ENCODE data around the gene TMEM139. TPM values are rescaled to one million over a fixed set of nuclear protein-coding genes. Genes with fewer than 3 reads are reported as not detected.

The TMEM139 gene
- total and polyA plus RNA-seq, 2 donors: 0.19 to 0.64 TPM

GRCh38 chr7:143283381-143283780 is 1.4 kb upstream of the TMEM139 start:
- H3K36me3 ChIP-seq (ENCODE audit: control insufficient read depth in 2 of 2, insufficient read depth in 2 of 2, low read length in 1 of 2): no peaks in the 10 kb centered on the region
- peak overlapping the region in 1 of 2 donors; percentile 1 for H3K27ac ChIP-seq (ENCODE audit: low read depth in 1 of 2, low read length in 1 of 2)
- H3K27me3 ChIP-seq (ENCODE audit: control insufficient read depth in 2 of 2, insufficient read depth in 1 of 2, low read length in 1 of 2): no peaks in the 10 kb centered on the region
- H3K4me1 ChIP-seq (ENCODE audit: control insufficient read depth in 2 of 2, insufficient read depth in 2 of 2, low read length in 2 of 2): peaks cover 13 to 35% of the 10 kb centered on the region in 2 donors
- no peak overlapping the region for H3K4me3 ChIP-seq (ENCODE audit: low read length in 2 of 2)
- peaks cover 0 to 7% of the 10 kb centered on the region in 2 donors for H3K9me3 ChIP-seq (ENCODE audit: control insufficient read depth in 2 of 2, insufficient read depth in 1 of 2, low read length in 1 of 2)
- WGBS: 98% methylated on average over 4 of the region's 4 CpGs
- no peak for DNase-seq (ENCODE audit: low read depth in 6 of 9, low spot score in 9 of 9)

DNA sequence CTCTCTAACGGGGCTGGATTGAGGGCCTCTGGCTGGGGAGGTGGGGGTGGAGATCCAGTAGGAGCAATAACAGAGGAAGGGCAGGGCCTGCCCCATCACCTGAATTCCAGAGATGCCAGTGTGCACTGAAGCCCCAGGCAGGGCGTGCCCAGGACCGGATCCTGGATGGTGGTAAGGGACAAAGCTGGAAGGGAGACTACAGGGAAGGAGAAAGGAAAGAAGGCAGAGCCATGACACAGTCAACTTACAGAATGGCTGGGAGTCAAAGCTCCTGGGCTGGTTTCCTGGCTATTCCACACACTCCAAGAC is 666 bp downstream of the TMEM139 start:
- Histone ChIP-seq H3K27me3 (ENCODE audit: control insufficient read depth in 2 of 2, insufficient read depth in 1 of 2, low read length in 1 of 2) (no peaks in the 10 kb centered on the region), H3K27ac (ENCODE audit: low read depth in 1 of 2, low read length in 1 of 2) (no peak overlapping the region), H3K9me3 (ENCODE audit: control insufficient read depth in 2 of 2, insufficient read depth in 1 of 2, low read length in 1 of 2) (peaks cover 0 to 7% of the 10 kb centered on the region in 2 donors), H3K4me3 (ENCODE audit: low read length in 2 of 2) (no peak overlapping the region), H3K4me1 (ENCODE audit: control insufficient read depth in 2 of 2, insufficient read depth in 2 of 2, low read length in 2 of 2) (peaks cover 22 to 44% of the 10 kb centered on the region in 2 donors), H3K36me3 (ENCODE audit: control insufficient read depth in 2 of 2, insufficient read depth in 2 of 2, low read length in 1 of 2) (no peaks in the 10 kb centered on the region)
- 99% methylated on average over 3 of the region's 3 CpGs for WGBS
- DNase-seq (ENCODE audit: low read depth in 6 of 9, low spot score in 9 of 9): no peak

DNA sequence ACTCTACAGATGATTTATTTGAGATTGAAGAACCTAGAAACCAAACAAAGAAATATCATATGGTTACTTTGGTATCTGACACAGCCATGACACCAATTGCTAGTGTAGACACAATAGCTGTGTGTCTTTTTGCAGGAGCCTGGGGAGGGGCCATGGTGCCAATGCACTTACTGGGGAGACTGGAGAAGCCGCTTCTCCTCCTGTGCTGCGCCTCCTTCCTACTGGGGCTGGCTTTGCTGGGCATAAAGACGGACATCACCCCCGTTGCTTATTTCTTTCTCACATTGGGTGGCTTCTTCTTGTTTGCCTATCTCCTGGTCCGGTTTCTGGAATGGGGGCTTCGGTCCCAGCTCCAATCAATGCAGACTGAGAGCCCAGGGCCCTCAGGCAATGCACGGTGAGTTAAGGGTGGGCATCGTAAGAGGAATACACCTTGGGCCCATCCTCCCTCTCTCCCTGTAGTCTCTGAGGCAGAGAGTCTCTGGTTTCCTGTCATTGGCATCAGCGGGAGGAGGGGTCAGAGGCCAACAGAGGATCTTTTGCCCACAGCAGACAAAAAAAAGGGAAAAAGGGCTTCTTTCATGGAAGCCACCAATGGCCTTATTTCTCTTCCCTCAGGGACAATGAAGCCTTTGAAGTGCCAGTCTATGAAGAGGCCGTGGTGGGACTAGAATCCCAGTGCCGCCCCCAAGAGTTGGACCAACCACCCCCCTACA is 1.2 kb downstream of the TMEM139 start:
- WGBS: 99% methylated on average over 11 of the region's 11 CpGs
- Histone ChIP-seq H3K27ac (ENCODE audit: low read depth in 1 of 2, low read length in 1 of 2) (no peak overlapping the region), H3K4me3 (ENCODE audit: low read length in 2 of 2) (no peak overlapping the region), H3K9me3 (ENCODE audit: control insufficient read depth in 2 of 2, insufficient read depth in 1 of 2, low read length in 1 of 2) (peaks cover 0 to 7% of the 10 kb centered on the region in 2 donors), H3K4me1 (ENCODE audit: control insufficient read depth in 2 of 2, insufficient read depth in 2 of 2, low read length in 2 of 2) (peaks cover 25 to 47% of the 10 kb centered on the region in 2 donors), H3K36me3 (ENCODE audit: control insufficient read depth in 2 of 2, insufficient read depth in 2 of 2, low read length in 1 of 2) (peaks cover 0 to 3% of the 10 kb centered on the region in 2 donors), H3K27me3 (ENCODE audit: control insufficient read depth in 2 of 2, insufficient read depth in 1 of 2, low read length in 1 of 2) (no peaks in the 10 kb centered on the region)
- DNase-seq (ENCODE audit: low read depth in 6 of 9, low spot score in 9 of 9): no peak

DNA sequence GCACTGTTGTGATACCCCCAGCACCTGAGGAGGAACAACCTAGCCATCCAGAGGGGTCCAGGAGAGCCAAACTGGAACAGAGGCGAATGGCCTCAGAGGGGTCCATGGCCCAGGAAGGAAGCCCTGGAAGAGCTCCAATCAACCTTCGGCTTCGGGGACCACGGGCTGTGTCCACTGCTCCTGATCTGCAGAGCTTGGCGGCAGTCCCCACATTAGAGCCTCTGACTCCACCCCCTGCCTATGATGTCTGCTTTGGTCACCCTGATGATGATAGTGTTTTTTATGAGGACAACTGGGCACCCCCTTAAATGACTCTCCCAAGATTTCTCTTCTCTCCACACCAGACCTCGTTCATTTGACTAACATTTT is 1.7 kb downstream of the TMEM139 start:
- no peak overlapping the region for H3K4me3 ChIP-seq (ENCODE audit: low read length in 2 of 2)
- H3K9me3 ChIP-seq (ENCODE audit: control insufficient read depth in 2 of 2, insufficient read depth in 1 of 2, low read length in 1 of 2): peaks cover 0 to 7% of the 10 kb centered on the region in 2 donors
- H3K27me3 ChIP-seq (ENCODE audit: control insufficient read depth in 2 of 2, insufficient read depth in 1 of 2, low read length in 1 of 2): no peaks in the 10 kb centered on the region
- 100% methylated on average over 6 of the region's 6 CpGs for WGBS
- peaks cover 25 to 47% of the 10 kb centered on the region in 2 donors for H3K4me1 ChIP-seq (ENCODE audit: control insufficient read depth in 2 of 2, insufficient read depth in 2 of 2, low read length in 2 of 2)
- H3K36me3 ChIP-seq (ENCODE audit: control insufficient read depth in 2 of 2, insufficient read depth in 2 of 2, low read length in 1 of 2): peaks cover 0 to 7% of the 10 kb centered on the region in 2 donors
- H3K27ac ChIP-seq (ENCODE audit: low read depth in 1 of 2, low read length in 1 of 2): no peak overlapping the region
- no peak for DNase-seq (ENCODE audit: low read depth in 6 of 9, low spot score in 9 of 9)

- WGBS: 84% methylated on average over 17 of the region's 17 CpGs
- Histone ChIP-seq H3K27me3 (ENCODE audit: control insufficient read depth in 2 of 2, insufficient read depth in 1 of 2, low read length in 1 of 2) (no peaks in the 10 kb centered on the region), H3K27ac (ENCODE audit: low read depth in 1 of 2, low read length in 1 of 2) (peak overlapping the region; percentile 32 to 65), H3K4me3 (ENCODE audit: low read length in 2 of 2) (peak overlapping the region; percentile 87 to 97), H3K9me3 (ENCODE audit: control insufficient read depth in 2 of 2, insufficient read depth in 1 of 2, low read length in 1 of 2) (peaks cover 0 to 7% of the 10 kb centered on the region in 2 donors), H3K4me1 (ENCODE audit: control insufficient read depth in 2 of 2, insufficient read depth in 2 of 2, low read length in 2 of 2) (peaks cover 25 to 47% of the 10 kb centered on the region in 2 donors), H3K36me3 (ENCODE audit: control insufficient read depth in 2 of 2, insufficient read depth in 2 of 2, low read length in 1 of 2) (peaks cover 4 to 15% of the 10 kb centered on the region in 2 donors)
- DNase-seq (ENCODE audit: low read depth in 6 of 9, low spot score in 9 of 9): no peak
Measured at GRCh38 chr7:143287339-143287934, 2.7 kb downstream of the TMEM139 start.

- Histone ChIP-seq H3K36me3 (ENCODE audit: control insufficient read depth in 2 of 2, insufficient read depth in 2 of 2, low read length in 1 of 2) (peaks cover 11 to 22% of the 10 kb centered on the region in 2 donors), H3K27ac (ENCODE audit: low read depth in 1 of 2, low read length in 1 of 2) (peak within 1 kb of the TSS; percentile 86 to 93), H3K4me1 (ENCODE audit: control insufficient read depth in 2 of 2, insufficient read depth in 2 of 2, low read length in 2 of 2) (peaks cover 25 to 45% of the 10 kb centered on the region in 2 donors), H3K9me3 (ENCODE audit: control insufficient read depth in 2 of 2, insufficient read depth in 1 of 2, low read length in 1 of 2) (peaks cover 0 to 7% of the 10 kb centered on the region in 2 donors), H3K4me3 (ENCODE audit: low read length in 2 of 2) (peak within 1 kb of the TSS; percentile 87 to 97), H3K27me3 (ENCODE audit: control insufficient read depth in 2 of 2, insufficient read depth in 1 of 2, low read length in 1 of 2) (no peaks in the 10 kb centered on the region)
- 4% methylated on average over 84 of the region's 84 CpGs for WGBS
- DNase-seq (ENCODE audit: low read depth in 6 of 9, low spot score in 9 of 9): peak; percentile 80 to 98 (median 95)
Measured at GRCh38 chr7:143287935-143288826, 3.4 kb downstream of the TMEM139 start, which contains the start of gene CASP2. Gene CASP2, plus strand, starts transcription at chr7:143288351. Its CDS starts 105 bp downstream, at chr7:143288456.

DNA sequence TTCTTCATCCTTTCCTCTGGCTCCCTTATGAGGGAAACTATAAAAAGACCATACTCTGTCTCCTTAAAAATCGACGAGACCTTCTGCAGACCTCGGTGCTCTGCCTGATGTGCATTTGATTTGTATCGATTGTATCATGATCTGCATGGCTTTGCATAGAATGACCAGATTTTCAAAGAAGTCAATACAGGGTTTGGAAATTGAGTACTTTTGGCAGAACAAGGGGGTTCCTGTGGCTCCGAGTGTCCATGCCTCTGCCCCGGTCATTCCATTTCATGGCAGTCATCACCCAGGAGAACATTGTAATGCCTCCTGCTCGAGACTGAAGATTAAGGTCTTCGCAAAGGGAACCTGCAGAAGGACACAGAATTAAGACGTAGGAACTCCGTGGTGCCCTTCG is 4.1 kb downstream of the TMEM139 start:
- WGBS: 1% methylated on average over 11 of the region's 11 CpGs
- peaks cover 19 to 39% of the 10 kb centered on the region in 2 donors for H3K4me1 ChIP-seq (ENCODE audit: control insufficient read depth in 2 of 2, insufficient read depth in 2 of 2, low read length in 2 of 2)

GRCh38 chr7:143289421-143289820 is 4.7 kb downstream of the TMEM139 start:
- Histone ChIP-seq H3K27me3 (ENCODE audit: control insufficient read depth in 2 of 2, insufficient read depth in 1 of 2, low read length in 1 of 2) (no peaks in the 10 kb centered on the region), H3K36me3 (ENCODE audit: control insufficient read depth in 2 of 2, insufficient read depth in 2 of 2, low read length in 1 of 2) (peaks cover 23 to 34% of the 10 kb centered on the region in 2 donors), H3K27ac (ENCODE audit: low read depth in 1 of 2, low read length in 1 of 2) (no peak overlapping the region), H3K4me1 (ENCODE audit: control insufficient read depth in 2 of 2, insufficient read depth in 2 of 2, low read length in 2 of 2) (peaks cover 15 to 33% of the 10 kb centered on the region in 2 donors), H3K9me3 (ENCODE audit: control insufficient read depth in 2 of 2, insufficient read depth in 1 of 2, low read length in 1 of 2) (peaks cover 0 to 7% of the 10 kb centered on the region in 2 donors), H3K4me3 (ENCODE audit: low read length in 2 of 2) (peak overlapping the region; percentile 87 to 97)
- WGBS: 27% methylated on average over 6 of the region's 6 CpGs
- no peak for DNase-seq (ENCODE audit: low read depth in 6 of 9, low spot score in 9 of 9)

More for the DNA sequence above, 4.1 kb downstream of the TMEM139 start:
- H3K9me3 ChIP-seq (ENCODE audit: control insufficient read depth in 2 of 2, insufficient read depth in 1 of 2, low read length in 1 of 2): peaks cover 0 to 7% of the 10 kb centered on the region in 2 donors
- no peak for DNase-seq (ENCODE audit: low read depth in 6 of 9, low spot score in 9 of 9)
- H3K36me3 ChIP-seq (ENCODE audit: control insufficient read depth in 2 of 2, insufficient read depth in 2 of 2, low read length in 1 of 2): peaks cover 17 to 29% of the 10 kb centered on the region in 2 donors
- H3K27me3 ChIP-seq (ENCODE audit: control insufficient read depth in 2 of 2, insufficient read depth in 1 of 2, low read length in 1 of 2): no peaks in the 10 kb centered on the region
- peak overlapping the region; percentile 86 to 93 for H3K27ac ChIP-seq (ENCODE audit: low read depth in 1 of 2, low read length in 1 of 2)
- H3K4me3 ChIP-seq (ENCODE audit: low read length in 2 of 2): peak overlapping the region; percentile 87 to 97

Data from thymus (tissue), 11 donors.